Measurements from ENCODE around the gene SYT2. TPM values are rescaled to one million over a fixed set of nuclear protein-coding genes. Genes with fewer than 3 reads are reported as not detected.

SYT2 gene
- total and polyA plus RNA-seq, 9 of the 15 experiments (the other 6 are each of a cell fraction or from before 2014, with no cell fraction given), result not detected

DNA sequence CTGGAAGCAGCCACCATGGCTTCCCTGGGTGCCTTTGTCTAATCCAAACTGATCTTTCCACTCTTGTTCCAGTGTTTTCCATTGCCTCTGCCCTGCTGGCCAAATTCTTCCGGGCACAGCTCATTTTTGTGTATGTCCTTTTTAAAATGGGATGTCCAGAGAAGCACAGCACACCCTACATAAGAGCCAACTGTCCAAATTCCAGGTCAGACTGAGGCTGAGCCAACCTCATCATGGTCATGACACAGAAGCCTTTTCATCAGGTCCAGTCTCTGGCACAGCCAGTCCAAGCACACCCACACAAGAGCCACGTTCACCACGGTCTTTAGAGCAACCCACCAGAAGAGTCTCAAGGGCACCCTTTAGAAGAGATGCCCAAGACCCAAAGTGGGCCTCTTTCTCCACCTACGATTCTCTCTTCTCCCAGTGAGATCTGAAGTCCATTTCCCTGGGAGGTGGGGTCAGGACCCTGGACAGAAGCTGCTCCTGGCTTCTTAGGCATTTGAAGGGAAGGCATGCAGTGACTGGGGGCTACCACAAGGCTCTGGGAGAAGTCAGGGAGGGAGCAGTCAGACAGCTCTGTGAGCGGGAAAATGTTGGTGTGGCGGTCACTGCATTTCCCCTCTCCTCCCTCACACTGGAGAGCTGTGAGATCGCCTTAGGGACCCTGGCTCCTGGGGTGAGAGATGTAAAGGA, 53.2 kb downstream of the SYT2 start (continued):
- TF ChIP-seq, protein P1, sequence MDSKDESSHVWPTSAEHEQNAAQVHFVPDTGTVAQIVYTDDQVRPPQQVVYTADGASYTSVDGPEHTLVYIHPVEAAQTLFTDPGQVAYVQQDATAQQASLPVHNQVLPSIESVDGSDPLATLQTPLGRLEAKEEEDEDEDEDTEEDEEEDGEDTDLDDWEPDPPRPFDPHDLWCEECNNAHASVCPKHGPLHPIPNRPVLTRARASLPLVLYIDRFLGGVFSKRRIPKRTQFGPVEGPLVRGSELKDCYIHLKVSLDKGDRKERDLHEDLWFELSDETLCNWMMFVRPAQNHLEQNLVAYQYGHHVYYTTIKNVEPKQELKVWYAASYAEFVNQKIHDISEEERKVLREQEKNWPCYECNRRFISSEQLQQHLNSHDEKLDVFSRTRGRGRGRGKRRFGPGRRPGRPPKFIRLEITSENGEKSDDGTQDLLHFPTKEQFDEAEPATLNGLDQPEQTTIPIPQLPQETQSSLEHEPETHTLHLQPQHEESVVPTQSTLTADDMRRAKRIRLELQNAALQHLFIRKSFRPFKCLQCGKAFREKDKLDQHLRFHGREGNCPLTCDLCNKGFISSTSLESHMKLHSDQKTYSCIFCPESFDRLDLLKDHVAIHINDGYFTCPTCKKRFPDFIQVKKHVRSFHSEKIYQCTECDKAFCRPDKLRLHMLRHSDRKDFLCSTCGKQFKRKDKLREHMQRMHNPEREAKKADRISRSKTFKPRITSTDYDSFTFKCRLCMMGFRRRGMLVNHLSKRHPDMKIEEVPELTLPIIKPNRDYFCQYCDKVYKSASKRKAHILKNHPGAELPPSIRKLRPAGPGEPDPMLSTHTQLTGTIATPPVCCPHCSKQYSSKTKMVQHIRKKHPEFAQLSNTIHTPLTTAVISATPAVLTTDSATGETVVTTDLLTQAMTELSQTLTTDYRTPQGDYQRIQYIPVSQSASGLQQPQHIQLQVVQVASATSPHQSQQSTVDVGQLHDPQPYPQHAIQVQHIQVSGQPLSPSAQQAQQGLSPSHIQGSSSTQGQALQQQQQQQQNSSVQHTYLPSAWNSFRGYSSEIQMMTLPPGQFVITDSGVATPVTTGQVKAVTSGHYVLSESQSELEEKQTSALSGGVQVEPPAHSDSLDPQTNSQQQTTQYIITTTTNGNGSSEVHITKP (IDR thresholded peaks at IDR 0.05; ENCODE audit: partially characterized antibody), result peak; percentile 7
- TF ChIP-seq, protein P2, sequence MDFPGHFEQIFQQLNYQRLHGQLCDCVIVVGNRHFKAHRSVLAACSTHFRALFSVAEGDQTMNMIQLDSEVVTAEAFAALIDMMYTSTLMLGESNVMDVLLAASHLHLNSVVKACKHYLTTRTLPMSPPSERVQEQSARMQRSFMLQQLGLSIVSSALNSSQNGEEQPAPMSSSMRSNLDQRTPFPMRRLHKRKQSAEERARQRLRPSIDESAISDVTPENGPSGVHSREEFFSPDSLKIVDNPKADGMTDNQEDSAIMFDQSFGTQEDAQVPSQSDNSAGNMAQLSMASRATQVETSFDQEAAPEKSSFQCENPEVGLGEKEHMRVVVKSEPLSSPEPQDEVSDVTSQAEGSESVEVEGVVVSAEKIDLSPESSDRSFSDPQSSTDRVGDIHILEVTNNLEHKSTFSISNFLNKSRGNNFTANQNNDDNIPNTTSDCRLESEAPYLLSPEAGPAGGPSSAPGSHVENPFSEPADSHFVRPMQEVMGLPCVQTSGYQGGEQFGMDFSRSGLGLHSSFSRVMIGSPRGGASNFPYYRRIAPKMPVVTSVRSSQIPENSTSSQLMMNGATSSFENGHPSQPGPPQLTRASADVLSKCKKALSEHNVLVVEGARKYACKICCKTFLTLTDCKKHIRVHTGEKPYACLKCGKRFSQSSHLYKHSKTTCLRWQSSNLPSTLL (IDR thresholded peaks at IDR 0.05), result no peak
- TF ChIP-seq, protein P3, sequence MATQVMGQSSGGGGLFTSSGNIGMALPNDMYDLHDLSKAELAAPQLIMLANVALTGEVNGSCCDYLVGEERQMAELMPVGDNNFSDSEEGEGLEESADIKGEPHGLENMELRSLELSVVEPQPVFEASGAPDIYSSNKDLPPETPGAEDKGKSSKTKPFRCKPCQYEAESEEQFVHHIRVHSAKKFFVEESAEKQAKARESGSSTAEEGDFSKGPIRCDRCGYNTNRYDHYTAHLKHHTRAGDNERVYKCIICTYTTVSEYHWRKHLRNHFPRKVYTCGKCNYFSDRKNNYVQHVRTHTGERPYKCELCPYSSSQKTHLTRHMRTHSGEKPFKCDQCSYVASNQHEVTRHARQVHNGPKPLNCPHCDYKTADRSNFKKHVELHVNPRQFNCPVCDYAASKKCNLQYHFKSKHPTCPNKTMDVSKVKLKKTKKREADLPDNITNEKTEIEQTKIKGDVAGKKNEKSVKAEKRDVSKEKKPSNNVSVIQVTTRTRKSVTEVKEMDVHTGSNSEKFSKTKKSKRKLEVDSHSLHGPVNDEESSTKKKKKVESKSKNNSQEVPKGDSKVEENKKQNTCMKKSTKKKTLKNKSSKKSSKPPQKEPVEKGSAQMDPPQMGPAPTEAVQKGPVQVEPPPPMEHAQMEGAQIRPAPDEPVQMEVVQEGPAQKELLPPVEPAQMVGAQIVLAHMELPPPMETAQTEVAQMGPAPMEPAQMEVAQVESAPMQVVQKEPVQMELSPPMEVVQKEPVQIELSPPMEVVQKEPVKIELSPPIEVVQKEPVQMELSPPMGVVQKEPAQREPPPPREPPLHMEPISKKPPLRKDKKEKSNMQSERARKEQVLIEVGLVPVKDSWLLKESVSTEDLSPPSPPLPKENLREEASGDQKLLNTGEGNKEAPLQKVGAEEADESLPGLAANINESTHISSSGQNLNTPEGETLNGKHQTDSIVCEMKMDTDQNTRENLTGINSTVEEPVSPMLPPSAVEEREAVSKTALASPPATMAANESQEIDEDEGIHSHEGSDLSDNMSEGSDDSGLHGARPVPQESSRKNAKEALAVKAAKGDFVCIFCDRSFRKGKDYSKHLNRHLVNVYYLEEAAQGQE (IDR thresholded peaks at IDR 0.05; ENCODE audit: borderline replicate concordance), result peak; percentile 98
- TF ChIP-seq, protein P3 (CRISPR knock-in tag; IDR thresholded peaks at IDR 0.05; ENCODE audit: low read depth), result peak; percentile 90
- no peak for TF ChIP-seq SIN3B (IDR thresholded peaks at IDR 0.05; ENCODE audit: low read depth)
- TF ChIP-seq RBBP5 (IDR thresholded peaks at IDR 0.05; ENCODE audit: borderline replicate concordance, insufficient read depth, low read length, poor library complexity, severe bottlenecking), result no peak
- TF ChIP-seq RBM15 (IDR thresholded peaks at IDR 0.05; ENCODE audit: insufficient read depth, low read length), result no peak
- TF ChIP-seq NBN (IDR thresholded peaks at IDR 0.05; ENCODE audit: low read depth), result no peak
- TF ChIP-seq SIX5 (IDR thresholded peaks at IDR 0.05; ENCODE audit: borderline replicate concordance in 1 of 2, insufficient read depth in 1 of 2, low read depth in 1 of 2, low read length in 2 of 2), result no peak
